ENCODE data around the gene JAG2. TPM values are rescaled to one million over a fixed set of nuclear protein-coding genes. Genes with fewer than 3 reads are reported as not detected.

JAG2 gene
- total and polyA plus RNA-seq, 2 of the 13 experiments (the other 11 are each of a cell fraction or from before 2014, with no cell fraction given): 0.04 to 0.16 TPM

GRCh38 chr14:105192866-105193731 is 24.5 kb upstream of the JAG2 start:
- H3K4me2 ChIP-seq (ENCODE audit: low read depth, low read length): no peak overlapping the region
- peak overlapping the region in 1 of 3 experiments; percentile 19; a peak in 1 of 6 replicates for H3K4me3 ChIP-seq (replicated peaks in 1 of 3; ENCODE audit: insufficient read depth in 1 of 3, low read depth in 2 of 3, low read length in 3 of 3)
- no peak overlapping the region for H2AFZ ChIP-seq (ENCODE audit: low read length)
- ATAC-seq (no peak; the same call in 2 of the 3 replicates), FAIRE-seq (no peak), DNase-seq (ENCODE audit: low spot score) (no peak)
- peaks cover 3% of the 10 kb centered on the region; the same call in 1 of the 2 replicates for H3K9me3 ChIP-seq (ENCODE audit: low read length)
- H3K79me2 ChIP-seq (ENCODE audit: insufficient read depth, low read length): no peaks in the 10 kb centered on the region
- 8% methylated on average over 7 of the region's 29 CpGs for WGBS (ENCODE audit: low lambda C conversion rate)
- no peak overlapping the region for H3K9ac ChIP-seq (ENCODE audit: insufficient read depth, low read depth, low read length)
- no peak overlapping the region for H3K27ac ChIP-seq (ENCODE audit: extremely low read length, insufficient read depth, low read length)
- ChIA-PET CTCF (ENCODE audit: low intra/inter-chr PET ratio, low total read pairs) (no interaction called here), POLR2A (no interaction called here)
- BruUV-seq (replicated peaks): no TSS peak
- H4K20me1 ChIP-seq (ENCODE audit: insufficient read depth, low read length): no peaks in the 10 kb centered on the region
- peaks cover 22% of the 10 kb centered on the region for H3K4me1 ChIP-seq (ENCODE audit: insufficient read depth, low read length)
- H3K36me3 ChIP-seq (replicated peaks in 1 of 2; ENCODE audit: control insufficient read depth in 1 of 2, insufficient read depth in 2 of 2, low read length in 2 of 2): no peaks in the 10 kb centered on the region
- in situ Hi-C loops (cut with HindIII; ENCODE audit: extremely low pct_ligation_motif_present, low pct_unique_long_range_greater_than_20kb) (no loop called here), intact Hi-C loops (cut with micrococcal nuclease; ENCODE audit: unreplicated experiment) (no loop called here)
- H3K27me3 ChIP-seq (ENCODE audit: control insufficient read depth in 1 of 2, insufficient read depth in 2 of 2, low read length in 2 of 2): peaks cover 25 to 60% of the 10 kb centered on the region in 2 experiments
- TF ChIP-seq ZNF577 (CRISPR knock-in tag; IDR thresholded peaks at IDR 0.05; ENCODE audit: borderline replicate concordance, low read depth): no peak
- TF ChIP-seq, protein P1, sequence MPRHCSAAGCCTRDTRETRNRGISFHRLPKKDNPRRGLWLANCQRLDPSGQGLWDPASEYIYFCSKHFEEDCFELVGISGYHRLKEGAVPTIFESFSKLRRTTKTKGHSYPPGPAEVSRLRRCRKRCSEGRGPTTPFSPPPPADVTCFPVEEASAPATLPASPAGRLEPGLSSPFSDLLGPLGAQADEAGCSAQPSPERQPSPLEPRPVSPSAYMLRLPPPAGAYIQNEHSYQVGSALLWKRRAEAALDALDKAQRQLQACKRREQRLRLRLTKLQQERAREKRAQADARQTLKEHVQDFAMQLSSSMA (CRISPR knock-in tag; IDR thresholded peaks at IDR 0.05): no peak
- TF ChIP-seq ZNF335 (CRISPR knock-in tag; IDR thresholded peaks at IDR 0.05): no peak
- no peak for TF ChIP-seq TFDP1 (CRISPR knock-in tag; IDR thresholded peaks at IDR 0.05; ENCODE audit: borderline replicate concordance)
